GM19438 (cell line): ENCODE data around the gene OCA2.

ENCODE experiments used
- ATAC-seq: cut with Tn5 transposase; IDR thresholded peaks from one replicate; pipeline ENCODE4 v1.9.1; 2021; ENCODE audit warnings: low read depth; ENCODE audit not compliant: unreplicated experiment

OCA2 gene

GRCh38 chr15:28105793-28106192, 6.7 kb upstream of the OCA2 start:
- ATAC-seq, result no peak

GRCh38 chr15:28105224-28105791, 6.2 kb upstream of the OCA2 start:
- no peak for ATAC-seq

- ATAC-seq, result no peak
Measured at GRCh38 chr15:28104326-28104725, 5.2 kb upstream of the OCA2 start.

- ATAC-seq, result no peak
Measured at GRCh38 chr15:28103831-28104230, 4.7 kb upstream of the OCA2 start.

DNA sequence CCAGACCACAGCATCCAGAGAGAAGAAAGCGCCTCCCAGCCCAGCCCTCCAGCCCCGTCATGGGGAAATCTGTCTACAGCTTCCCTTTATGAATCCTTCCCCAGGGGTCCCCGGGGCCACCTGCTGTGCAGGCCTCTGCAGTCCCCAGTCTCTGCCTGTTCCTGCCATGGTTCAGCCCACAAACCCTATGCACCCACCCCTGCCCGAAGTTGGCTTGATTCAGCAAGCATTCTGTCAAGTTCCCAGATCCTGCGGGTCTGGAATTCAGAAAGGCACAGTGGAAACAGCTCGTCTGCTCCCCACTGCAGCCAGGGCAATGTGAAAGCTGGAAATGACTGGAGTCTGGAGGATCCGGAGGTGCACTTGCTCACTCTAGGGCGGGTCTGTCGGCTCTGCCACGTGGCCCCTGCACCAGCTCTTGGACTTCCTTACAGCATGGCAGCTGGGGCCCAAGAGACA, 2.9 kb upstream of the OCA2 start:
- ATAC-seq, result no peak

- no peak for ATAC-seq
Measured at GRCh38 chr15:28101201-28101600, 2.1 kb upstream of the OCA2 start.

- no peak for ATAC-seq
Measured at GRCh38 chr15:28100516-28101195, 1.5 kb upstream of the OCA2 start.

- no peak for ATAC-seq
Measured at GRCh38 chr15:28099555-28100140, 533 bp upstream of the OCA2 start.

DNA sequence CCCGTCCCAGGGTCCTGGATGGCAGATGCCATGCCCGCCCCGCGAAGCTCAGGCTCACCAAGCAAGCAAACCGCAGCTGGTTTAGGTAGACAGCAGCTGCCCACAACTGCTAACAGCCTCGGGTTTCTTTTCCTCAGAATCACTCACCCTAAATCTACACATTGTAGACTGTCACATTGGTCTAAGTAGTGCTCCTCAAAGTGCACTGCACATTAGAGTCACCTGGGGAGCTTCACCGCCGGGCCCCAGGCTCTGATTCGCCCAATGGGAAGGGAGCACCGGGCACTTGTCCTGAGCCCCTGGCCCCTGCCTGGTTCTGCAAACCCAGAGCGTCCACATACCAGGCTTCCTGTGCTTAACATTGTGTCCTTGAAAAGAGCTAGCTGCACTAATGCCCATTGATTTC, 752 bp downstream of the OCA2 start:
- no peak for ATAC-seq

DNA sequence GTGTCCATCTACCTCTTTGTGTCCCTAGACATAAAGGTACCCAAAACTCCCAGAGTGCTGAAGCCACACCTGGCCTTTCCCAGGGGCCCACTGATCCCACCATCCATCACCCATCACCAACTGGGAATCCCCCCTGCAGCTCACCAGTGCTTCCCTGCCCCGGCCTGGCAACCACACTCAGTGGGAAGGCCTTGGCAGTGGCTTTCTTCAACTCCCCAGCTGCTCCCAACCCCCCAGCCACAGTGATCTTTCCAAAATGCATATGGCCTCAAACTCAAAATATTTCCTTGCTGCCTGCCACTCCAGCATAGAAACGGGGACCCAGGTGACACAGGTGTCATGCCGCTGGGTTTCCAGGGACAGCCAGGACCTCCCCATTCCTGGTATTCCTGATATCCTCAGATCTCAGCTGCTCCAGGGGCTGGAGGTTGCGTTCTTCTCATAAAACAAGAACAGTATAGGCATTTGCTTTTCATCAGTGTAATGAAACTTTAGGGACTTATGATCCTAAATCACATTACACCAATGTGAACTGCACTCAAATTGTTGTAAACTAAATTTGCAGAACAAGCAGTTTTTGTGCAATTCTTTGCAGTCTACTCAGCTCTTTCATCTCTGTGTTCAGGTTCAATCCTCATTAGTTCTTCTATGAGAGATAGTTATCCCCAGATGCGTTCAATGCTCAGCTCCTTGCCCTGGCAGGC, 1.3 kb downstream of the OCA2 start:
- no peak for ATAC-seq

DNA sequence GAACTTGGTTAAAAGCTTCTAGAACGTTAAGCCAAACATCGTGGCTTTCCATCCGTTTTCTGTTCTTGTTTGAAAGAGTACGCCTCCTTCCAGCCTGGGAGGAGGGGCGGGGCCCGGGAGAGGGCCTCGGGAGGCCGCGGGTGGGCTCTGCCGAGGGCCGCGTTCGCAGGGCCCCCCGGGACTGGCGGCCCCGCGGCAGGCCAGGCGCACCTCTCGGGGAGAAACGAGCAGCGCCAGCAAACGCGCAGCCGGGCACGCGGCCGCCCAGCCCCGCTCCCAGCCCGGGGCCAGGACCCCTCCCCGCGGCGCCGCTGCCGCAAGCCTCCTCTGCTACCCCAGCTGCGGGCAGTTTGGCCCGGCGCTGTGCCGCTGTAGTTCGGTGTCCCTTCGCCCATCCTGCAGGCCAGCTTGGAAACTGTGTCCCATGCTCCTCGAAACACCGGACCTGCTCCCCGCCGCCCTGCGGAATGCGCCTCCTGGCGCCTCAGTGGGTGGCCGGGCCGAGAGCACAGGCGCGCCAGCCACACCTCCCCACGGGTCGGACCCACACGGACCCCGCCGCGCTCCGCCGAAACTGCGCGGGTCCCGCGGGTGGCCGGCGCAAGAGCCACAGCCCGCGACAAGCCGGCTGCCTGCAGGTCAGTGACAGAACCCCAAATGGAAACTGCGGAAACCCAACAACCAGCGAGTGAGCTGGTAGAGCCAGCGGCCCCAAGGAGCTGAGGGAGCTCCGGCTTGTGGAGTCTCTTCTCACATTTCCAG, 2.3 kb downstream of the OCA2 start:
- ATAC-seq, result no peak

- no peak for ATAC-seq
Measured at GRCh38 chr15:28096411-28096669, 2.8 kb downstream of the OCA2 start.

DNA sequence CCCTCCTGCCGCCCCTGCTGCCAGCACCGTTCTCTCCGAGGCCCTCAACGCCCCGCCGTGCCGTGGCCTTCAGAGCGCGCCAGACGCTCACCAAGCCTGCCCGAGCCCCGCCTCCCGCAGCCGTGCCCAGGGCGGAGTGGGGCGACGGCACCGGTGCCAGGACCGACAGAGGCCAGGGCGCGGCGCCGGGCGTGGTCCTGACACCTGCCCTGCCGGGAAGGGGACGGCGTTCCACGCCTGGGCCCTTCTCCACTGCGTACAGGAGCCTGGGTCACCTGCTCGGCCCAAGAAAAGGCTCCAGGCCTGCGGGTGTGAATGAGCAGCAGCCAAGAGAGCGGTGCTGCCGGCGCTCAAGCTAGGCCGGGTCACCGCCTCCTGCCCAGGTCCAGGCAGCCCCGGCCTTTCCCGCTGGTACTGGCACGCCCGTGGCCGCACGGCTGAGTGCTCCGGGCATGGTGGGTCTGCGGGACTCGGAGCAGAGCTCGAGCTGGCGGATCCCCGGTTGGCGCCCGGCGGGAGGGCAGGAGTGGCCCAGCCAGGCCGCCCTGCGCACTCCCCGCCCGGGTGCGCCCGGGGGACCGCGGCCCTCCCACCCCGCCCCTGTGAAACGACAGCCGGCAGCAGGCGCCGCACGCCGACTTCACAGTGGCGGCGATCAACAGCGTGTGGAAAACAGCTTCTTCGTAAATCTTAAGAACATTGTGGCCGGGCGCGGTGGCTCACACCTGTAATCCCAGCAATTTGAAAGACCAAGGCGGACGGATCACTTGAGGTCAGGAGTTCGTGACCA, 4.2 kb downstream of the OCA2 start:
- no peak for ATAC-seq

DNA sequence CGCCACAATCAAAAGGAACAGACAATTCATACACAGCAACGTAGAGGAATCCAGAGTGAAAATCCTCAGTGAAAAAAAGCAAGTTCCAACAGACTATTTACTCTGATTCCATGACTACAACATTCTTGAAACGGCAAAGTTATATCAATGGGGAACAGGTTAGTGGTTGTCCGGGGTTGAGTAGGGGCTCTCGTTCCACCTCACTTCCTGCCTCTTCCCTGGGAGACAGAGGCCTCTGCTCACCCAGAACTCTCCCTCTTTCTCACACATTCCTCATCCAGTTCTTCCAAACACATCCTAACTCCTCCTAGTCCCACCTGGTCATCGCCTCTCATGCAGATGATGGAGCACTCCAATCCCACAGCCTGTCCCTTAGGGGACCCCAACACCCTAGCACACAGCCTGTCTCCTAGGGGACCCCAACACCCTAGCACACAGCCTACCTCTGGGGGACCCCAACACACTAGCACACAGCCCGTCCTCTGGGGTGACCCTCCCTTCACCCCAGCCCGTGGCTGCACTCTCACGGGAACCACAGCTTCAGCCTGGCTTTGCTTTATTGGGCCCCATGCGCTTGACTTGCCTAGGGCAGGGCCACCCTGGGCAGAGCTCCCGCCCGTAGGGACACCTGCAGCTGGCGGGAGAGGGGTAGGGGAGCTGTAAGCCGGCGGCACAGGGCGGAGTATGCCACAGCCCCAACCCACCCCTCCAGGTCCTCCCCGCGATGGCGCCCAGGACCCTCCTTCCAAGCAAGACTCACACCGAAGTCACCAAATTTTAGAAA, 5.2 kb downstream of the OCA2 start:
- no peak for ATAC-seq

DNA sequence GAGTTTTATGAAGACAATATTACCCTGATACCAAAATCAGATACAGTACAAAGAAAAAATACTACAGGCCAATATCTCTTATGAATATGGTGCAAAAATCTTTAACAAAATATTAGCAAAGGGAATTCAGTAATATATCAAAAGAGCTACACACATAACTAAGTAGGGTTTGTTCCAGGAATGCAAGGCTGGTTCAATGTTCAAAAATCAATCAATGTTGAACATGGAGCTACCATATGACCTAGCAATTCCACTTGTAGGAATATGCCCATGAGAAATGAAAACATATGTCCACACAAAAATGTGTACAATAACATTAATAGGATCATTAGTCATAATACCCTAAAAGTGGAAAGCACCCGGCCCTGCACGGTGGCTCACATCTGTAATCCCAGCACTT, 7.8 kb downstream of the OCA2 start:
- ATAC-seq, result no peak

DNA sequence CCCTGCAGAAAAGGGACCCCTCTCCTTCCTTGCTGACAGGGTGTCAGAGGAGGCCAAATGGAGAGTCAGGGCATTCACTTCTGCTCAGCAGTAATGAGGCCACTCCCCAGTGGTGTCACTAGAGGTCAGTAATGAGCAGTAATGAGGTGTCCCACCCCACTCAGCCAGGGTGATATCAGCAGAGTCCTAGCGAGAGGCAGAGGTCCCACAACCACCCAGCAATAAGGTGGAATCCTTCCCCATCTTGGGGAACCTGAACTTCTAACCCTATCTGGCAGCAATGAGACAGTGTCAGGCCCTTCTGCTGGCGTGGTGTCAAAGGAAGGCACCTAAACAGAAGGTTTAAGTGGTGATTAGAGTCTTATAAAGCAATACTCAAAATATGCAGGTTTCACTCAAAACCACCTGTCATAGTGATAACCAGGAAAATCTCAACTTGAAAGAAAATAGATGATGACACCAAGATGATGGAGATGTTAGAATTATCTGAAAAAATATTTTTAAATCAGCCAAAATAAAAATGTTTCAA, 12.9 kb downstream of the OCA2 start:
- peak; percentile 98 for ATAC-seq

DNA sequence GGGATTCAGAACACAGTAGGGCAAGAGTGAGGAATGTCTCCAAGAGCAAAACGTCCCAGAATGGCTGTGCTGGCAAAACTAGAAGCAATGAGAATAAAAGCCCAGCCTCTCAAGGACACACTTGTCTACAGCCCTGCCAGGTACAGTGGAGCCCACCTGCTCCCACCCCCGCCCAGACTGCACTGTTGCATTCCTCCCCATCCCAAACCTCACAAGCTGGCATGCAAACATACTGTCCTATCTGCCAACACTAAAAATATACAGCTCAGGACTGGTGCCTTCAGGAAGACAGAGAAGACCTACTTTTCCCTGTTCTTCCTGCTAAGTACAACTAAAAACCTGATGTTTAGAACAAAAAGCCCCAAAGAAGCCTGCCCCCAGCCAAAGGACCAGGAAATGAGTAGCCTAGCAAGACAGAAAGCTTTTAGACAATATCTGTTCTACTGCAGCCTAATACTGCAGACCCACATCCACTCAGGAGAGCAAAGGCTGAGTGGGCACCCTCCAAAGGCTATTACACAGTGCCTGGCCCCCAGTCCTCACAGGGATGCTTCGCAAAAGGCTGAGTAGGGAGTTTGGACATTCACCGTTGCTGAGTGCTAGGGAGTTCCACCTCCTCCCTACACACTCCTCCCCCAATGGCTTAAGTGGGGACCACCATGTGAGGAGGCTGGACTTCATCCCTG, 13.5 kb downstream of the OCA2 start:
- ATAC-seq, result no peak

- no peak for ATAC-seq
Measured at GRCh38 chr15:28084547-28084946, 14.6 kb downstream of the OCA2 start.
